Small intestine (tissue), 7 donors: ENCODE results near the gene MGST3. TPM values are rescaled to one million over a fixed set of nuclear protein-coding genes. Genes with fewer than 3 reads are reported as not detected.
A peak's percentile ranks its signal among the peaks of the same experiment; 100 is the strongest.

ENCODE experiments used
- DNase-seq, 2 donors: peaks; one replicate each; pipeline versions ENCODE4 v3.0.0 to v3.0.0-alpha.2; 2013
- FAIRE-seq: peaks from 2 replicates; lab custom pipeline; 2012; peaks lifted over from hg19 to GRCh38; lab: Jason Lieb, UNC
- H3K27ac ChIP-seq, 3 donors: one replicate each; pipeline ENCODE4 v1.5.1; 2013; ENCODE audit warnings: low read length in 2 of 3, mild to moderate bottlenecking in 2 of 3, control low read depth in 1 of 3, inconsistent platforms in 1 of 3, low read depth in 1 of 3, moderate library complexity in 1 of 3
- H3K27me3 ChIP-seq, 3 donors: one replicate each; pipeline ENCODE4 v1.6.1; 2013; ENCODE audit warnings: low read length in 3 of 3, inconsistent platforms in 1 of 3; ENCODE audit not compliant: control insufficient read depth in 3 of 3, insufficient read depth in 3 of 3
- H3K36me3 ChIP-seq, 3 donors: one replicate each; pipeline ENCODE4 v1.6.1; 2013; ENCODE audit warnings: low read length in 3 of 3, inconsistent platforms in 1 of 3, low read depth in 1 of 3, mild to moderate bottlenecking in 1 of 3, moderate library complexity in 1 of 3; ENCODE audit not compliant: control insufficient read depth in 3 of 3, insufficient read depth in 2 of 3
- H3K4me1 ChIP-seq, 3 donors: one replicate each; pipeline ENCODE4 v1.6.1; 2013; ENCODE audit warnings: low read length in 2 of 3, inconsistent platforms in 1 of 3, low read depth in 1 of 3, mild to moderate bottlenecking in 1 of 3, moderate library complexity in 1 of 3; ENCODE audit not compliant: control insufficient read depth in 3 of 3, insufficient read depth in 2 of 3
- H3K4me3 ChIP-seq, 3 donors: one replicate each; pipeline ENCODE4 v1.5.1; 2013; ENCODE audit warnings: low read length in 3 of 3, control low read depth in 1 of 3, inconsistent platforms in 1 of 3, low read depth in 1 of 3, mild to moderate bottlenecking in 1 of 3, moderate library complexity in 1 of 3
- H3K9me3 ChIP-seq, 2 donors: one replicate each; pipeline ENCODE4 v1.6.1; 2013; ENCODE audit warnings: low read depth in 1 of 2, low read length in 1 of 2; ENCODE audit not compliant: control insufficient read depth in 2 of 2, insufficient read depth in 1 of 2
- WGBS, 3 donors: extraction: QIAGEN DNeasy Blood & Tissue Kit; methylation state at CpG; one replicate each; pipeline ENCODE4 v1.1.7; 2013; 5-methylcytosine and 5-hydroxymethylcytosine counted together
- polyA plus RNA-seq, 4 donors: library from polyadenylated mRNA; stranded (reverse) in 3 of 4; unstranded in 1 of 4; fragments of 200-250 nt in 3 of 4; fragments of 120-200 nt in 1 of 4; gene quantifications; one replicate each; pipeline versions ENCODE4 v1.2.1 to v1.2.3, GENCODE V29; 2013
- donor health status: healthy with polysubstance abuse.
- donor health status: control.
- donor health status: control.
- donor health status: Bipolar disorder and iron deficiency.
- donor health status: healthy.

Gene MGST3
- polyA plus RNA-seq, 4 donors, result 129 to 837 (median 545) TPM

GRCh38 chr1:165631342-165632151, 513 bp downstream of the MGST3 start:
- Histone ChIP-seq H3K36me3 (peaks cover 0 to 6% (median 5%) of the 10 kb centered on the region in 3 donors), H3K9me3 (no peaks in the 10 kb centered on the region), H3K27ac (peak overlapping the region; percentile 95 to 99 (median 96)), H3K4me3 (peak overlapping the region; percentile 59 to 84 (median 82)), H3K27me3 (no peaks in the 10 kb centered on the region), H3K4me1 (peaks cover 3 to 39% (median 3%) of the 10 kb centered on the region in 3 donors)
- FAIRE-seq, result no peak
- DNase-seq, result peak in 1 of 2 donors; percentile 87
- 0% methylated on average over 31 of the region's 31 CpGs for WGBS, 3 donors

- H3K27ac ChIP-seq, result peak overlapping the region; percentile 95 to 99 (median 96)
- DNase-seq, result peak in 1 of 2 donors; percentile 75
- 2 to 20% (median 6%) methylated on average over 5 of the region's 5 CpGs for WGBS, 3 donors
- no peaks in the 10 kb centered on the region for H3K9me3 ChIP-seq
- peaks cover 3 to 43% (median 3%) of the 10 kb centered on the region in 3 donors for H3K4me1 ChIP-seq
- peaks cover 0 to 9% (median 5%) of the 10 kb centered on the region in 3 donors for H3K36me3 ChIP-seq
- H3K27me3 ChIP-seq, result no peaks in the 10 kb centered on the region
- FAIRE-seq, result no peak
- H3K4me3 ChIP-seq, result peak overlapping the region; percentile 59 to 84 (median 82)
These were observed 1.1 kb downstream of the MGST3 start for GRCh38 chr1:165632152-165632469.

GRCh38 chr1:165632491-165632890, 1.5 kb downstream of the MGST3 start:
- WGBS, 3 donors, result 21 to 36% (median 25%) methylated on average over 7 of the region's 7 CpGs
- peak overlapping the region in 2 of 3 donors; percentile 82 to 84 for H3K4me3 ChIP-seq
- H3K9me3 ChIP-seq, result no peaks in the 10 kb centered on the region
- H3K36me3 ChIP-seq, result peaks cover 0 to 9% (median 5%) of the 10 kb centered on the region in 3 donors
- peaks cover 5 to 47% (median 6%) of the 10 kb centered on the region in 3 donors for H3K4me1 ChIP-seq
- no peaks in the 10 kb centered on the region for H3K27me3 ChIP-seq
- DNase-seq (peak in 1 of 2 donors; percentile 21), FAIRE-seq (no peak)
- peak overlapping the region; percentile 95 to 99 (median 96) for H3K27ac ChIP-seq

- Histone ChIP-seq H3K27me3 (no peaks in the 10 kb centered on the region), H3K27ac (peak overlapping the region in 2 of 3 donors; percentile 37 to 62), H3K9me3 (no peaks in the 10 kb centered on the region), H3K4me1 (peaks cover 7 to 46% (median 9%) of the 10 kb centered on the region in 3 donors), H3K4me3 (peak overlapping the region in 1 of 3 donors; percentile 82), H3K36me3 (peaks cover 0 to 11% (median 5%) of the 10 kb centered on the region in 3 donors)
- 14 to 45% (median 14%) methylated on average over 3 of the region's 3 CpGs for WGBS, 3 donors
- no peak for FAIRE-seq
- DNase-seq, result peak; percentile 20 to 60
These were observed 2.6 kb downstream of the MGST3 start for GRCh38 chr1:165633614-165634013.

- 51 to 79% (median 70%) methylated on average over 6 of the region's 6 CpGs for WGBS, 3 donors
- DNase-seq (no peak), FAIRE-seq (no peak)
- Histone ChIP-seq H3K27me3 (no peaks in the 10 kb centered on the region), H3K4me3 (peak overlapping the region in 1 of 3 donors; percentile 82), H3K27ac (peak overlapping the region in 1 of 3 donors; percentile 22), H3K4me1 (peaks cover 7 to 39% (median 9%) of the 10 kb centered on the region in 3 donors), H3K36me3 (peaks cover 0 to 15% (median 5%) of the 10 kb centered on the region in 3 donors), H3K9me3 (no peaks in the 10 kb centered on the region)
These were observed 3.3 kb downstream of the MGST3 start for GRCh38 chr1:165634154-165634921.

- no peak overlapping the region for H3K27ac ChIP-seq
- peak overlapping the region in 1 of 3 donors; percentile 13 for H3K4me3 ChIP-seq
- H3K36me3 ChIP-seq, result peaks cover 0 to 15% (median 5%) of the 10 kb centered on the region in 3 donors
- FAIRE-seq (no peak), DNase-seq (no peak)
- WGBS, 3 donors, result 55 to 62% (median 57%) methylated on average over 2 of the region's 2 CpGs
- no peaks in the 10 kb centered on the region for H3K27me3 ChIP-seq
- H3K9me3 ChIP-seq, result no peaks in the 10 kb centered on the region
- peaks cover 7 to 32% (median 15%) of the 10 kb centered on the region in 3 donors for H3K4me1 ChIP-seq
These were observed 4.3 kb downstream of the MGST3 start for GRCh38 chr1:165635329-165635728.

GRCh38 chr1:165635823-165636222, 4.8 kb downstream of the MGST3 start:
- no peak overlapping the region for H3K27ac ChIP-seq
- no peaks in the 10 kb centered on the region for H3K27me3 ChIP-seq
- peaks cover 0 to 17% (median 5%) of the 10 kb centered on the region in 3 donors for H3K36me3 ChIP-seq
- no peak for DNase-seq
- no peak for FAIRE-seq
- peaks cover 7 to 32% (median 16%) of the 10 kb centered on the region in 3 donors for H3K4me1 ChIP-seq
- no peak overlapping the region for H3K4me3 ChIP-seq
- WGBS, 3 donors, result 48 to 86% (median 61%) methylated on average over 2 of the region's 2 CpGs
- no peaks in the 10 kb centered on the region for H3K9me3 ChIP-seq

GRCh38 chr1:165637427-165637826, 6.4 kb downstream of the MGST3 start:
- peak overlapping the region in 2 of 3 donors; percentile 65 to 67 for H3K27ac ChIP-seq

More at GRCh38 chr1:165637427-165637826, 6.4 kb downstream of the MGST3 start:
- Histone ChIP-seq H3K4me1 (peaks cover 7 to 32% (median 18%) of the 10 kb centered on the region in 3 donors), H3K4me3 (no peak overlapping the region), H3K36me3 (peaks cover 0 to 20% (median 7%) of the 10 kb centered on the region in 3 donors), H3K27me3 (no peaks in the 10 kb centered on the region), H3K9me3 (no peaks in the 10 kb centered on the region)
- peak; percentile 16 to 80 for DNase-seq
- no peak for FAIRE-seq
- WGBS, 3 donors, result 9 to 38% (median 32%) methylated on average over 1 of the region's 1 CpG
